HG03066 (cell line): ENCODE data around the gene MAL.
"Not testable (repeated sequence)": the region's sequence is repeated elsewhere in the genome, so short reads cannot be mapped to it uniquely, and the experiment has no call there.

Experiments used
- ATAC-seq: cut with Tn5 transposase; IDR thresholded peaks from one replicate; pipeline ENCODE4 v1.9.1; 2021; ENCODE audit warnings: low read depth; ENCODE audit not compliant: unreplicated experiment

Gene MAL

DNA sequence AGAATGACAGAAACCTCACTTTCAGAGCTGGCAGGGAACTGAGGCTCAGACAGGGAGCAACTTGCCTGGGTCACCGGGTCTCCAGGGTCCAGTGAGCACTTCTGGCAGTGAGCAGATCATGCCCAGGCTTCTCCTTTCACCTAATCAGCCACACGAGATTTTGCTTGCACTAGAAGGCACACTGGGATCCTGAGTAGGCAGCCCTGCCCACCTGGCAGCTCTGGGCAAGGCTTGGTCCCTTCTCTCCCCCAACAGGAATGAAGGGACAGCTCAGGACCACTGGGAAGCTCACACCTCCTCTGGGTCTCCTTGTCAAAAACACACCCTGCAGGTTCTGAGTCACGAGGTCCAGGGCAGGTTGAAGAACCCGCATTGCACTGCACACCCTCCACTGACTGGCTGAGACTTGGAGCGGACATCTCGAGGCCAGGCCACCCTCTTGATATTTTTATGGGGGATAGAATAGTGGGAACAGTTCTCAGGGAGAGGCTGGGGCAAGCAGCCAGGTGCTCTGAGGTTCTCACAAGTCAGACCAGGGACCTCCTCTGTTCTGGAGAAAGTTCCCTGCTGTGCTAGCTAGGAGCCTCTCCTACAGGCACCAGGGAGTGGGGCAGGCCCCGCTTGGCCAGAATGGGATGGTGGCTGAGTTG is 5.7 kb downstream of the MAL start:
- no peak for ATAC-seq

DNA sequence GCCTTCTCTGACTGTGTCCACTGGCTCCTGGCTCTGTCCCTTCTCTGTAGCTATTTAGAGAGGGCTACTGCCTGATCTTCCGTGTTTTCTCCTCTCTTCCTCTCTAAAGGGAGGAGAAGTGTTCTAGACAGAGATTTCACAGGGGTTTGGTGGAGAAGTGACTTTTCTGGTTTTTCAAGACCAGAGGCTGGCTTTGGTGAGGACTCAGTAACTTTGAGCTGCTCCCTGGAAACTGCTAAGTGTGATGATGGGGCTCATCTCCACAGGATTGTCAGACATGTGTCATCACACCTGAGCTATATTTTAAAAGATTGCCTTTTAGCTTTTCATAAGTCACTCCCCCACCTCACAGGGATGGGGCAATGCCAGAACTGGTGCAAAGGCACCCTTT is 6.2 kb downstream of the MAL start:
- ATAC-seq: no peak

DNA sequence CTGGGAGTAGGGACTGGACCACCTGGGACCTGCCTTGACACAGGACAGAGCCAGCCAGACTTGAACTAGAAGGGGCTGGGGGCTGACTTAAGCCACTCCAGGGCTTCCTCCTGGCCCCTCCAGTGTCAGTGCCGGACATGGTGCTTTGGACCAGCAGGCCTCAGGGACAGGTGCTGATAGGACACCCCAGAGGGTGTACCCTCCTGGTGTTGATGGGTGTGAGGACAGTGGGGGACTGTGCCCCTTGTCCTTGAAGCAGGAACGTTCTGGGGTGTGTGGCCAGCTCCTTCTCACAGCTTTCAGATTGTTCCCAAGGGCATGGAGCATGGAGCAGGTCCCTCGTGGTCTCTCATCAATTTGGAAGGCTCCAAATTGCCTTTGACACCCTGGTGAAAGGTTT is 6.8 kb downstream of the MAL start:
- ATAC-seq: no peak

DNA sequence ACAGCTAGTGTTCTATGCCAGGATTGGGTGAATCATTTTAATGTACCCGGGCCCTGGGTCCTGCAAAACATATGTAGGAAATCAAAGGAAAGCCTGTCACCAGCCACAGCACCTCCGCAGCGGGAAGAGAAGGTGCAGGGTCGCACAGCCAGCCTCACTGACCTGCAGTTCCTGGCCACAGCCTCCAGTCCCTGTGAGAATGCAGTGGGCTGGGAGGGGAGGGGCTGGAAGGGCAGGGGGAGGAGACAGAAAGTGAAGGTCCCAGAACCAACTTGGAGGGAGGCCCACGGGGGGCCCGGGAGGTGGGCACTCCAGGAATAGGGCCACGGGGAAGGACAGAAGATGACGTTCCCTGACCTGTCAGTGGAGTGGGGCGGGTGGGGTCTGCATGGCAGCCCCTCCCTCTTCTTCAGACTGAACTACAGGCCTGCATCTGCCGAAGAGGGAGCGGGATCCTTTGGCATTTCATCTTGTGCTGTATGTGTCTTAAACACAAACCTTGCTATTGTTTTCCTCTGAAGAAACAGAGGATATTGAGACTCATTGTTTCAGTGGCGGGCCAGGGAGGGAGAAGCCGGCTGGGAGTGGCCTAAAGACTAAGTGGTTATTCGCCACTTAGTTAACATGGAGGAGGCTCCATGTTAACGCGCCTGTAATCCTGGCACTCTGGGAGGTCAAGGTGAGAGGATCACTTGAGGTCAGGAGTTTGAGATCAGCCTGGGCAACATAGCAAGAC is 7.5 kb downstream of the MAL start:
- no peak for ATAC-seq

DNA sequence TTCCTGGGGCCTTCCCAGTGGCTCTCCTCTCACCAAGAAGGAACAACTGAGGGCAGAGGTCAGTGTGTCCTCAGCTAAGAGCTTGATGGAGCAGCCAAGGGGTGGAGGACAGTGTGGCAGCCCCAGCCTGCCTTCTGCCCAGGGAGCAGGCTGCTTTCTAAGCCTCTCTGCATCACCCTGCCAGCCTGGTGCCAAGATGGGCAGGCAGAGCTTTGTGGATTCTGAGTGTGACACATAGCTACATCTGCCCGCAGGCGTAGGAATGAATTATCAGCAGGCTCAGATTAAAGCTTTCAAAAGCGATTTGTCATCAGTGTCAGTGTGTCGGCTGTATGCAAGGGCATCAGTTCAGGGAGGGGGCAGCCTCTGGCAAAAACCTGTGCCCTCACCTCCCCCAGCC is 8.7 kb downstream of the MAL start:
- ATAC-seq: no peak

DNA sequence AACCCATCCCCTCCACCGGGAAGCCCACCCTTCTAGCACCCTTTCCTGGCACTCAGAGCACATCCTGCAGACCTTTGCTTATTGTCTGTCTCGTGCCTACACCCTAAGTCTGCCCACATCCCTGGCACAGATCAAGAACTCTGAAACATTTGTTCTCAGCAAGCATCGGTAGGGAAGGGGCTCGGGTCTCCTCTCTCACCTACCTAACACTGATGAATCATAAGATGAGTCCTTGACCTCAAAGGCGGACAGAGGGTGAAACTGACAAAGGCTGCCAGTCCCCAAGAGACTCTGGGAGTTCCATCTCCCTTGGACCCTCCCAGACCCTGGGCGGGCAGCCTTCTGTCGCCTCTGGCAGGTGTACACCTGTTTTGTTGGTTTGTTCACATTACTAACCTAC is 9.3 kb downstream of the MAL start:
- no peak for ATAC-seq

DNA sequence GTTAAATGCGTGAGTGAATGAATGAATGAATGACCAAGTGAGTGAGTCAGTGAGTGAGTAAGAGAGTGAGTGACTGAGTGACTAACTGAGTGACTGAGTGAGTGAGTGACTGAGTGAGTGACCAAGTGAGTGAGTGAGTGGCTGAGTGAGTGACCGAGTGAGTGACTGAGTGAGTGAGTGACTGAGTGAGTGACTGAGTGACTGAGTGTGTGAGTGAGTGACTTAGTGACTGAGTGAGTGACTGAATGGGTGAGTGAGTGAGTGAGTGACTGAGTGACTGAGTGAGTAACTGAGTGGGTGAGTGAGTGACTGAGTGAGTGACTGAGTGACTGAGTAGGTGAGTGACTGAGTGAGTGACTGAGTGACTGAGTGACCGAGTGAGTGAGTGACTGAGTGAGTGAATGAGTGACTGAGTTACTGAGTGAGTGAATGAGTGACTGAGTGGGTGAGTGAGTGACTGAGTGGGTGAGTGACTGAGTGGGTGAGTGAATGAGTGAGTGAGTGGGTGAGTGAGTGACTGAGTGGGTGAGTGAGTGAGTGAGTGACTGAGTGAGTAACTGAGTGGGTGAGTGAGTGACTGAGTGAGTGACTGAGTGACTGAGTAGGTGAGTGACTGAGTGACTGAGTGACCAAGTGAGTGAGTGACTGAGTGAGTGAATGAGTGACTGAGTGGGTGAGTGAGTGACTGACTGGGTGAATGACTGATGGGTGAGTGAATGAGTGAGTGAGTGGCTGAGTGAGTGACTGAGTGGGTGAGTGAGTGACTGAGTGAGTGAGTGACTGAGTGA is 11.3 kb downstream of the MAL start:
- ATAC-seq: no peak

DNA sequence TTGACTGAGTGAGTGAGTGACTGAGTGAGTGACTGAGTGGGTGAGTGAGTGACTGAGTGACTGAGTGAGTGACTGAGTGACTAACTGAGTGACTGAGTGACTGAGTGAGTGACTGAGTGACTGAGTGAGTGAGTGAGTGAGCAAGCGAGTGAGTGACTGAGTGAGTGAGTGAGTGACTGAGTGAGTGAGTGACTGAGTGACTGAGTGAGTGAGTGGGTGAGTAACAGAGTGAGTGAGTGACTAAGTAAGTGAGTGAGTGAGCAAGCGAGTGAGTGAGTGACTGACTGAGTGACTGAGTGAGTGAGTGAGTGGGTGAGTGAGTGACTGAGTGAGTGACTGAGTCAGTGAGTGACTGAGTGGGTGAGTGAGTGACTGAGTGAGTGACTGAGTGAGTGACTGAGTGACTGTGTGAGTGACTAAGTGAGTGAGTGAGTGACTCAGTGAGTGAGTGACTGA is 11.9 kb downstream of the MAL start:
- no peak for ATAC-seq

DNA sequence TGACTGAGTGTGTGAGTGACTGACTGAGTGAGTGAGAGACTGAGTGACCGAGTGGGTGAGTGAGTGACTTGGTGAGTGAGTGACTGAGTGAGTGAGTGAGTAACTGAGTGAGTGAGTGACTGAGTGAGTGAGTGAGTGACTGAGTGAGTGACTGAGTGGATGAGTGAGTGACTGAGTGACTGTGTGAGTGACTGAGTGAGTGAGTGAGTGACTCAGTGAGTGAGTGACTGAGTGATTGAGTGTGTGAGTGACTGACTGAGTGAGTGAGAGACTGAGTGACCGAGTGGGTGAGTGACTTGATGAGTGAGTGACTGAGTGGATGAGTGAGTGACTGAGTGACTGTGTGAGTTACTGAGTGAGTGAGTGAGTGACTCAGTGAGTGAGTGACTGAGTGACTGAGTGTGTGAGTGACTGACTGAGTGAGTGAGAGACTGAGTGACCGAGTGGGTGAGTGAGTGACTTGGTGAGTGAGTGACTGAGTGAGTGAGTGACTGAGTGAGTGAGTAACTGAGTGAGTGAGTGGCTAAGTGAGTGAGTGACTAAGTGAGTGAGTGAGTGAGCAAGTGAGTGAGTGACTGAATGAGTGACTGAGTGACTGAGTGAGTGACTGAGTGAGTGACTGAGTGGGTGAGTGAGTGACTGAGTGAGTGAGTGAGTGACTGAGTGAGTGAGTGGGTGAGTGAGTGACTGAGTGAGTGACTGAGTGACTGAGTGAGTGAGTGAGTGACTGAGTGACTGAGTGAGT is 12.5 kb downstream of the MAL start:
- ATAC-seq: not testable (repeated sequence)

DNA sequence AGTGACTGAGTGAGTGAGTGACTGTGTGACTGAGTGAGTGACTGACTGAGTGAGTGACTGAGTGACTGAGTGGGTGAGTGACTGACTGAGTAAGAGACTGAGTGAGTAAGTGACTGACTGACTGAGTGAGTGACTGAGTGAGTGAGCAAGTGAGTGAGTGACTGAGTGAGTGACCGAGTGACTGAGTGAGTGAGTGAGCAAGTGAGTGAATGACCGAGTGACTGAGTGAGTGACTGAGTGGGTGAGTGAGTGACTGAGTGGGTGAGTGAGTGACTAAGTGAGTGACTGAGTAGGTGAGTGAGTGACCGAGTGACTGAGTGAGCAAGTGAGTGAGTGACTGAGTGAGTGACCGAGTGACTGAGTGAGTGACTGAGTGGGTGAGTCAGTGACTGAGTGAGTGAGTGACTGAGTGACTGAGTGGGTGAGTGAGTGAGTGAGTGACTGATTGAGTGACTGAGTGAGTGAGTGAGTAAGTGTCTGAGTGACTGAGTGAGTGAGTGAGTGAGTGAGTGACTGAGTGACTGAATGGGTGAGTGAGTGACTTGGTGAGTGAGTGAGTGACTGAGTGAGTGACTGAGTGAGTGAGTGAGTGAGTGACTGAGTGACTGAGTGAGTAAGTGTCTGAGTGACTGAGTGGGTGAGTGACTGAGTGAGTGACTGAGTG is 13.3 kb downstream of the MAL start:
- no peak for ATAC-seq

DNA sequence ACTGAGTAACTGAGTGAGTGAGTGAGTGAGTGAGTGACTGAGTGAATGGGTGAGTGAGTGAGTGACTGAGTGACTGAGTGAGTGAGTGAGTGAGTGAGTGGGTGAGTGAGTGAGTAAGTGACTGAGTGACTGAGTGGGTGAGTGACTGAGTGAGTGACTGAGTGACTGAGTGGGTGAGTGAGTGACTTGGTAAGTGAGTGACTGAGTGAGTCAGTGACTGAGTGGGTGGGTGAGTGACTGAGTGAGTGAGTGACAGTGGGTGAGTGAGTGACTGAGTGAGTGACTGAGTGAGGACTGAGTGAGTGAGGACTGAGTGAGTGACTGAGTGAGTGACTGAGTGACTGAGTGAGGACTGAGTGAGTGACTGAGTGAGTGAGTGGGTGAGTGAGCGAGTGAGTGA is 13.9 kb downstream of the MAL start:
- no peak for ATAC-seq

DNA sequence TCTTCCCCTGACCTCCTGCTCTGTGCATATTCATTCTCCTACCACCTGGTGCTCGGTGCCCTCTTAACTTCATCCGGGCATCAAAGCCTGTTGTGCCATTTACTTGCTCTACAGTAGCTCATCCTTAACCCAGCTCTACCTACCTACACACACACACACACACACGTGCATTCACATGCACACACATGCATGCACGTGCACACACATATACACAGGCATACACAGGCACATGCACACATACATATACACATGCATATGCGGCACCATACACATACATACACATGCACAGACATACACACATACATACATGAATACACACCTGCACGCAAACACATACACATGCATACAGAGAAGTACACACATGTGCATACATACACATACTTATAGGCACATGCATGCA is 14.5 kb downstream of the MAL start:
- ATAC-seq: no peak

DNA sequence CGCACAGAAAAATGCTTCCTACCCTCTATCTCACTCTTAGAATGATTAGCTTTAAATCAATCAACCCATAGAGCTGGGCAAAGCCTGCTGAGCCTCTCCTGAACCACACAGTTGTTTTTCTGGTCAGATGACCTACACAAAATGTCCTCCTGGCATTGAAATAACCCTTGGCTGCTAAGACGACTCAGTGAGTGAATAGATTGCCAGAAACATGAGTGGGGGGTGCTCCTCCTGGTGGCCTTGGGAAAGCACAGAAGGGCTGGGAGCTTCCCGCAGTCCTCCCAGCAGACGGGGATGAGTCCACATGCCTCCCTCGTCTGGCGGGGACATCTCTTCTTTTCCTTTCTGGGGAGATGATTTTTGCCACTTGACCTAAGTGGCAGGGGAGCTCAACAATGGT is 14.9 kb downstream of the MAL start:
- no peak for ATAC-seq

DNA sequence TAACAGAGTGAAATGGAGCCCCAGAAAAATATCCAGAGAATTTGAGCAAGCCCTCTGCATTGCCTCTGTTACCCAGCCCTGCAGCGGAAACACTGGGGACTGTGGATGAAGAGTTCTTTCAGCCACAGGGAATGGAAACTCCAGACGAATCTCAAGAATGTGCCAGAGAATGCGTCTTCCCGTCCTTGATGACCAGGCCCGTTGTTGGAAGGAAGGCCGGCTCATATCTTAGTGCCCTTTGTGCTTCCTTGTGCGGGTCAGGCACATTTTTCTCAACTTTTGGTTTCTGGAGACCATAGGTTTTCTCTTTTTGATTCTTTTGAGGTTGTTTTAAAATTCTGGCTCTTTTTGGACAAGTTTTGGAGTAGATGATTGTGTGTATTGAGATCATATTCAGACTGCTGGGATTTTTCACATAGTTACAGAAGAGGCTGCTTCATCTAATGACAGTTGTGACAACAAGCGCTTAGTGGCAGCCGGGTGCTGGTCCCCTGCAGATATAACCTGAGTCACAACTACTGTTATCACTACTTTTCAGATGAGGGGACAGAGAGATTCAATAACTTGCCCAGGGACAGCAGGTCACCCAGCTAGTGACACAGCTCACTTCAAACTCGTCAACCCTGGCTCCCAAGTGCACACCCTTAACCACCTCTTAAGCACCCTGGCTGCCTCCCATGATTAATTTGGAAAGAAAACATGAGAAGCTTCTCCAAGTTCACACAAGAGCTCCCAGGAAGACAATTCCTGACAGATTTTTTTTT is 15.7 kb downstream of the MAL start:
- no peak for ATAC-seq

DNA sequence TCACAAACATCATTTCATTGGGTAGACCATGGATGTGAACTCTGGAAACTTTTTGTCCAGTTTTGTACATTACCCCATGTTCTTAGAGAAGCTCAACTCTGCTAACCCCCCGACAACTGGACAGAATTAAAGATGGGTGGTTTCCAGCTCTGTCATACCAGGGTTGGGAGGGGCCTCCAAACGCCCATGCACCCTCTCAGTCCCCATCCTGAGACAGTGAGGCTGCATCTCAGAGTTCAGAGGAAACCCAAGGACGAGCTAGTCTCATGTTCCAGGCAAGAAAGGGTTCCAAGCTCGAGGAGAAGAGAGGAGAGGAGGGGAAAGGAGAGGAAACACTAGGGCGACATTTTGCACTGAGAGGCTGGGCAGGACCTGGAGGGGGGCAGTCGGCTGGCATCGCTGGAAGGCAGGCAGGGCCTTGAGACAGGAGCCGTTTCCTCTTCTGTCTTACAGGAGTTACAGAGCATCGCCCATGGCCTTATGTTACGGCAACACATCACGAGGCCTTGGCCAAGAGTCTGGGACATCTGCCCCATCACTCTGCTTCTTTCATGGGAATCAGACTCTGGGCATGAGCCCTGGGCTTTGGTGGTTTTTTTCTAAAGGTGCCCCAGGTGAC is 16.4 kb downstream of the MAL start:
- no peak for ATAC-seq

DNA sequence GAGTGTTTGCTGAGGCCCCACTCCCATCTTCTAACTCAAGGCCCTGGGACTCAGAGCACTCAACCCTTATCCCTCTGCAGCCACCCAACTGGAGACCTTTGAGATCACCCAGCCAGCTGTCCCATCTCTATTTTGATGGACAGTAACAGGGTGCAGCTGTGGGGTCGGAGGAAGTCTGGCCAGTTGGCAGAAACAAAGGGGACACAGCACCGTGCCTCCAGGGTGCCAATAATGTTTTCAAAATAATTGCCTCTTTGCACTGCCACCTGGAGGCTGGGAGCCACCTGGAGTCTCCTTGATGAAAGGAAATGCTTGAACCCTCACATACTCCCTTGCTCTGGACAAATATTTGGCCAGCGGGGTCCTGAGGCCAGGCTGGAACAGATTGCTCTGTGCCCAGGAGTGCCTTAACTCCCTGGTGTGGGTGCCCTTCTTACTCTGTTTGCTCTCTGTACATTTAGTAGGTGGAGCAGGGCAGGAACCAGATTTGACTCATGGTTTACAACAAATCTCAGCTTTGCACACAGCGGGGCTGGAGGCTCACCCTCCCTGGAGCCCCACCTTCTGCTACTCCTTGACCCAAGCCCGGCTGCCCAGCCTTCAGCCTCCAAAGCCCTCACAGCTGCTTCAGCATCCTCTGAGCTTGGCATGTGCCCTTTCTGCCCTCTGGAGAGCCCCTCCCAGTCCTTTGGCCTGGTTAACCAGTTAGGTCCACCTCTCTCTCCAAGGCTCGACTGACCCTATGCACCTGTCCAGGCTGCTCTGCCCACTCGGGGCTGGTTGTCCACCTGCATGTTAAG is 17.2 kb downstream of the MAL start:
- no peak for ATAC-seq

DNA sequence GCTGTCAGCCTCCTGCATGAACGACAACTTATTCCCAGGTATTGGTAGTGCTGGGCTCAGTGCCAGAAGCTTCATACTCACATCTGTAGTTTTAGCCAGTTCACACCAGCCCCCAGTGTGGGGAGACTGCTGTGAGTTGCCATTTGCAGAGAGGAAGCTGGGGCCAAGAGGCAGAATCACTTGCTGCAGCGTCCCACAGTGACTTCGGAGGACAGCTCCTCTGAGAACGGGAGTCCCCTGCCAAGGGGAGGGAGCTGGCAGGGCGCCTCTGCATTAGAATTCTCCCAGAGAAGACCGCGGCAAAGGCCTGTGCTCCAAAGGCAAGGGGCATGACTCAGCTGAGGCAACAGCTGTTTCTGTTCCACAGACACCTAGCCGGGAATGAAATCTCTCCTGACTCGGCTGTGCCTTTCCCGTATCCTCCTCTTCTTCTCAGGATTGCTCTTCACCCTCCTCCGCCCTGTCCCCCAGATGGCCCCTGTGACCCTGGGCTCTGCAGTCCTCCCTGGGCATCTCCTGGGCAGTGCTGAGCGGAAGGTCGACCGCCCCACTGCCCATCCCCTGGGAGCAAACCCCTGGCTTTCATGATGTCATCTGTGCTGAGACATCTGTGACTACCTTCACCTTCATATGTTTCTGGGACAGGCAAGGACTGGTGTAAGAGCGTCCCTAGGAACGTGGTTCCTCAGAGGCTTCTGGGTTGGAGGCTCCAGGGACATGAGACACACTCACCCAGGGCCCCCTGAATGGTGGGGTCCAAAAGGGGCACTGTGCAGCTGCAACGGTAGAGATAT is 18.0 kb downstream of the MAL start:
- ATAC-seq: no peak

DNA sequence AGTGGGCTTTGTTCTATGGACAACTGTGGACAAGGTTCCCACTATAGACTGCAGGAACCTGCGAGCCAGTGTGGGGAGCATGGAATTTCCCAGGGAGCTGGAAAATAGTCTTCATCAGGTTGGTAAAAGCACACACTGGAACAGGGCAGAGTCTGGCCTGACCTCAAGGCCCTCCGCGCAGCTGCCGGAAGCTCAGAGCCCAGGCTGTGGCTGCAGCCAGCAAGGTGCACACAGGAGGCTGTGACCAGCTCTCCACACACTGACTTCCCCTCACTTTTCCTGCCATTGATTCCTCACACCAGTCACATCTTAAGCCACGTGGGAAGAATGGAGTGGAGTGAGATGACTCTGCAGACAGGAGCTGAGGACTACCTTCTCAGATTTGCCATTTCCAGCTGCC is 19.1 kb downstream of the MAL start:
- ATAC-seq: no peak
